ENCODE data around the gene ZBTB40.

The ZBTB40 gene

GRCh38 chr1:22521692-22522091, 70.0 kb downstream of the ZBTB40 start:
- H3K9me2 ChIP-seq (replicated peaks; ENCODE audit: low read depth, low read length): no peaks in the 10 kb centered on the region
- H3K9ac ChIP-seq (ENCODE audit: low read depth, low read length, poor library complexity, severe bottlenecking): no peak overlapping the region
- no peak overlapping the region for H3K4me3 ChIP-seq (ENCODE audit: low read length, poor library complexity, severe bottlenecking)
- no peak overlapping the region for H2AFZ ChIP-seq (ENCODE audit: low read length)
- TF ChIP-seq EZH2phosphoT487 (IDR thresholded peaks at IDR 0.05; ENCODE audit: borderline replicate concordance) (no peak), CTCF (conservative IDR thresholded peaks at IDR 0.05; ENCODE audit: low read length) (no peak)
- H3K36me3 ChIP-seq (ENCODE audit: insufficient read depth, low read length): peaks cover 93% of the 10 kb centered on the region; the same call in 1 of the 2 replicates
- no peaks in the 10 kb centered on the region for H3K79me2 ChIP-seq (ENCODE audit: insufficient read depth, low read length)
- no peak overlapping the region for H3K4me2 ChIP-seq (ENCODE audit: low read depth, low read length, poor library complexity, severe bottlenecking)
- no peaks in the 10 kb centered on the region for H3K9me3 ChIP-seq (ENCODE audit: insufficient read depth, low read depth, low read length)
- H3F3A ChIP-seq (ENCODE audit: low read depth): no peaks in the 10 kb centered on the region
- no peaks in the 10 kb centered on the region for H3K27me3 ChIP-seq (ENCODE audit: insufficient read depth, low read length, poor library complexity, severe bottlenecking)
- H3K4me1 ChIP-seq (ENCODE audit: insufficient read depth, low read length, poor library complexity, severe bottlenecking): no peaks in the 10 kb centered on the region
- H4K20me1 ChIP-seq (ENCODE audit: insufficient read depth, low read length, poor library complexity, severe bottlenecking): no peaks in the 10 kb centered on the region

GRCh38 chr1:22522221-22522743, 70.6 kb downstream of the ZBTB40 start:
- H3K4me3 ChIP-seq (ENCODE audit: low read length, poor library complexity, severe bottlenecking): no peak overlapping the region
- TF ChIP-seq CTCF (conservative IDR thresholded peaks at IDR 0.05; ENCODE audit: low read length): no peak
- TF ChIP-seq EZH2phosphoT487 (IDR thresholded peaks at IDR 0.05; ENCODE audit: borderline replicate concordance): no peak
- H3K4me2 ChIP-seq (ENCODE audit: low read depth, low read length, poor library complexity, severe bottlenecking): no peak overlapping the region
- no peak overlapping the region for H2AFZ ChIP-seq (ENCODE audit: low read length)
- no peaks in the 10 kb centered on the region for H3K79me2 ChIP-seq (ENCODE audit: insufficient read depth, low read length)
- no peaks in the 10 kb centered on the region for H3K9me2 ChIP-seq (replicated peaks; ENCODE audit: low read depth, low read length)
- H3F3A ChIP-seq (ENCODE audit: low read depth): no peaks in the 10 kb centered on the region
- H3K36me3 ChIP-seq (ENCODE audit: insufficient read depth, low read length): peaks cover 87% of the 10 kb centered on the region; the same call in 1 of the 2 replicates
- H4K20me1 ChIP-seq (ENCODE audit: insufficient read depth, low read length, poor library complexity, severe bottlenecking): no peaks in the 10 kb centered on the region
- no peaks in the 10 kb centered on the region for H3K9me3 ChIP-seq (ENCODE audit: insufficient read depth, low read depth, low read length)
- H3K4me1 ChIP-seq (ENCODE audit: insufficient read depth, low read length, poor library complexity, severe bottlenecking): no peaks in the 10 kb centered on the region
- H3K9ac ChIP-seq (ENCODE audit: low read depth, low read length, poor library complexity, severe bottlenecking): no peak overlapping the region
- H3K27me3 ChIP-seq (ENCODE audit: insufficient read depth, low read length, poor library complexity, severe bottlenecking): no peaks in the 10 kb centered on the region

GRCh38 chr1:22524481-22524880, 72.8 kb downstream of the ZBTB40 start:
- Histone ChIP-seq H3K27me3 (ENCODE audit: insufficient read depth, low read length, poor library complexity, severe bottlenecking) (no peaks in the 10 kb centered on the region), H3F3A (ENCODE audit: low read depth) (no peaks in the 10 kb centered on the region), H3K79me2 (ENCODE audit: insufficient read depth, low read length) (no peaks in the 10 kb centered on the region), H3K4me2 (ENCODE audit: low read depth, low read length, poor library complexity, severe bottlenecking) (no peak overlapping the region), H3K4me3 (ENCODE audit: low read length, poor library complexity, severe bottlenecking) (no peak overlapping the region), H2AFZ (ENCODE audit: low read length) (no peak overlapping the region), H4K20me1 (ENCODE audit: insufficient read depth, low read length, poor library complexity, severe bottlenecking) (no peaks in the 10 kb centered on the region), H3K9me2 (replicated peaks; ENCODE audit: low read depth, low read length) (no peaks in the 10 kb centered on the region), H3K9me3 (ENCODE audit: insufficient read depth, low read depth, low read length) (no peaks in the 10 kb centered on the region), H3K4me1 (ENCODE audit: insufficient read depth, low read length, poor library complexity, severe bottlenecking) (no peaks in the 10 kb centered on the region), H3K36me3 (ENCODE audit: insufficient read depth, low read length) (peaks cover 65% of the 10 kb centered on the region; the same call in 1 of the 2 replicates), H3K9ac (ENCODE audit: low read depth, low read length, poor library complexity, severe bottlenecking) (no peak overlapping the region)
- no peak for TF ChIP-seq CTCF (conservative IDR thresholded peaks at IDR 0.05; ENCODE audit: low read length)
- no peak for TF ChIP-seq EZH2phosphoT487 (IDR thresholded peaks at IDR 0.05; ENCODE audit: borderline replicate concordance)
